Measurements from ENCODE around the gene USP15.

Gene USP15

GRCh38 chr12:62217466-62218194 lies 42.6 kb upstream of the USP15 start:
- DNase-seq: no peak
- H3K9me3 ChIP-seq: no peaks in the 10 kb centered on the region
- no peak overlapping the region for H3K4me3 ChIP-seq (ENCODE audit: low read depth, low read length)
- H3K36me3 ChIP-seq: no peaks in the 10 kb centered on the region
- peaks cover 9% of the 10 kb centered on the region; the same call in 1 of the 2 replicates for H3K4me1 ChIP-seq
- no peaks in the 10 kb centered on the region for H3K27me3 ChIP-seq
- TF ChIP-seq CTCF (IDR thresholded peaks at IDR 0.05; ENCODE audit: low read depth, low read length): no peak

- Histone ChIP-seq H3K27me3 (no peaks in the 10 kb centered on the region), H3K4me3 (ENCODE audit: low read depth, low read length) (no peak overlapping the region), H3K36me3 (no peaks in the 10 kb centered on the region), H3K9me3 (no peaks in the 10 kb centered on the region), H3K4me1 (no peaks in the 10 kb centered on the region)
- TF ChIP-seq CTCF (IDR thresholded peaks at IDR 0.05; ENCODE audit: low read depth, low read length): no peak
- DNase-seq: no peak
Observed at GRCh38 chr12:62221107-62221506, 39.1 kb upstream of the USP15 start.

GRCh38 chr12:62224601-62225000 lies 35.6 kb upstream of the USP15 start:
- H3K27me3 ChIP-seq: no peaks in the 10 kb centered on the region
- no peak for DNase-seq
- no peaks in the 10 kb centered on the region for H3K36me3 ChIP-seq
- no peaks in the 10 kb centered on the region for H3K4me1 ChIP-seq
- no peak overlapping the region for H3K4me3 ChIP-seq (ENCODE audit: low read depth, low read length)
- no peak for TF ChIP-seq CTCF (IDR thresholded peaks at IDR 0.05; ENCODE audit: low read depth, low read length)
- no peaks in the 10 kb centered on the region for H3K9me3 ChIP-seq

GRCh38 chr12:62227091-62227490 lies 33.1 kb upstream of the USP15 start:
- no peak for TF ChIP-seq CTCF (IDR thresholded peaks at IDR 0.05; ENCODE audit: low read depth, low read length)
- no peak for DNase-seq
- H3K27me3 ChIP-seq: no peaks in the 10 kb centered on the region
- no peak overlapping the region for H3K4me3 ChIP-seq (ENCODE audit: low read depth, low read length)
- no peaks in the 10 kb centered on the region for H3K36me3 ChIP-seq
- no peaks in the 10 kb centered on the region for H3K9me3 ChIP-seq
- H3K4me1 ChIP-seq: no peaks in the 10 kb centered on the region

- H3K27me3 ChIP-seq: no peaks in the 10 kb centered on the region
- no peaks in the 10 kb centered on the region for H3K4me1 ChIP-seq
- no peak for DNase-seq
- no peak overlapping the region for H3K4me3 ChIP-seq (ENCODE audit: low read depth, low read length)
- H3K9me3 ChIP-seq: no peaks in the 10 kb centered on the region
- no peak for TF ChIP-seq CTCF (IDR thresholded peaks at IDR 0.05; ENCODE audit: low read depth, low read length)
- no peaks in the 10 kb centered on the region for H3K36me3 ChIP-seq
Observed at GRCh38 chr12:62230652-62231051, 29.6 kb upstream of the USP15 start.

- Histone ChIP-seq H3K27me3 (no peaks in the 10 kb centered on the region), H3K4me3 (ENCODE audit: low read depth, low read length) (no peak overlapping the region), H3K36me3 (no peaks in the 10 kb centered on the region), H3K9me3 (no peaks in the 10 kb centered on the region), H3K4me1 (no peaks in the 10 kb centered on the region)
- no peak for TF ChIP-seq CTCF (IDR thresholded peaks at IDR 0.05; ENCODE audit: low read depth, low read length)
- DNase-seq: no peak
Observed at GRCh38 chr12:62232143-62232729, 28.0 kb upstream of the USP15 start.

All from BE2C (cell line).